Breast epithelium (tissue), 3 donors: ENCODE measurements around the gene C17orf107.
"Not testable (repeated sequence)": the region's sequence is repeated elsewhere in the genome, so short reads cannot be mapped to it uniquely, and the experiment has no call there.

Experiments used
- POLR2A ChIP-seq: fragments of 450-650 bp; IDR thresholded peaks from one replicate; pipeline ENCODE4 v1.6.1; 2016; ENCODE audit warnings: antibody characterized with exemption, mild to moderate bottlenecking, moderate library complexity
- POLR2AphosphoS5 ChIP-seq, 3 donors: sonication (generic); formaldehyde crosslinking; IDR thresholded peaks; one replicate each; pipeline ENCODE4 v1.6.1; 2017; ENCODE audit warnings: antibody characterized with exemption in 3 of 3
- TF ChIP-seq, protein P1 (sequence below), 3 donors: fragments of 450-650 bp; IDR thresholded peaks; one replicate each; pipeline ENCODE4 v1.5.1; 2016 to 2017; ENCODE audit warnings: antibody characterized with exemption in 3 of 3, mild to moderate bottlenecking in 3 of 3, moderate library complexity in 3 of 3

DNA sequence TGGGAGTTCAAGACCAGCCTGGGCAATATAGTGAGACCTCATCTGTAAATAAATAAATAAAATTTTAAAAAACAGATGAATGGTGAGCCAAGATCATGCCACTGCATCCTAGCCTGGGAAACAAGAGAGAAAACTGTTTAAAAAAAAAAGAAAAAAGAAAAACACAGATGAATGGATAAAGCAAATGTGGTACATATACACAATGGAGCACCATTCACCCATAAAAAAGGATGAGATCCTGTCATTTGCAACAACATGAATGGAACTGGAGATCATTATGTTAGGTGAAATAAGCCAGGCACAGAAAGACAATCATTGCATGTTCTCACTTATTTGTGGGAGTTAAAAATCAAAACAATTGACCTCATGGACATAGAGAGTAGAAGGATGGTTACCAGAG lies 7.3 kb downstream of the C17orf107 start:
- TF ChIP-seq, protein P1, sequence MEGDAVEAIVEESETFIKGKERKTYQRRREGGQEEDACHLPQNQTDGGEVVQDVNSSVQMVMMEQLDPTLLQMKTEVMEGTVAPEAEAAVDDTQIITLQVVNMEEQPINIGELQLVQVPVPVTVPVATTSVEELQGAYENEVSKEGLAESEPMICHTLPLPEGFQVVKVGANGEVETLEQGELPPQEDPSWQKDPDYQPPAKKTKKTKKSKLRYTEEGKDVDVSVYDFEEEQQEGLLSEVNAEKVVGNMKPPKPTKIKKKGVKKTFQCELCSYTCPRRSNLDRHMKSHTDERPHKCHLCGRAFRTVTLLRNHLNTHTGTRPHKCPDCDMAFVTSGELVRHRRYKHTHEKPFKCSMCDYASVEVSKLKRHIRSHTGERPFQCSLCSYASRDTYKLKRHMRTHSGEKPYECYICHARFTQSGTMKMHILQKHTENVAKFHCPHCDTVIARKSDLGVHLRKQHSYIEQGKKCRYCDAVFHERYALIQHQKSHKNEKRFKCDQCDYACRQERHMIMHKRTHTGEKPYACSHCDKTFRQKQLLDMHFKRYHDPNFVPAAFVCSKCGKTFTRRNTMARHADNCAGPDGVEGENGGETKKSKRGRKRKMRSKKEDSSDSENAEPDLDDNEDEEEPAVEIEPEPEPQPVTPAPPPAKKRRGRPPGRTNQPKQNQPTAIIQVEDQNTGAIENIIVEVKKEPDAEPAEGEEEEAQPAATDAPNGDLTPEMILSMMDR (IDR thresholded peaks at IDR 0.05): not testable (repeated sequence)
- not testable (repeated sequence) for TF ChIP-seq POLR2AphosphoS5 (IDR thresholded peaks at IDR 0.05); POLR2A
